NCI-H1436 (cell line): ENCODE results near the gene BCAS3.
"Not testable (repeated sequence)": the region's sequence is repeated elsewhere in the genome, so short reads cannot be mapped to it uniquely, and the experiment has no call there.

Experiments
- DNase-seq: peaks from one replicate; lab custom pipeline; 2025; lab: John Stamatoyannopoulos, UW

BCAS3 gene

DNA sequence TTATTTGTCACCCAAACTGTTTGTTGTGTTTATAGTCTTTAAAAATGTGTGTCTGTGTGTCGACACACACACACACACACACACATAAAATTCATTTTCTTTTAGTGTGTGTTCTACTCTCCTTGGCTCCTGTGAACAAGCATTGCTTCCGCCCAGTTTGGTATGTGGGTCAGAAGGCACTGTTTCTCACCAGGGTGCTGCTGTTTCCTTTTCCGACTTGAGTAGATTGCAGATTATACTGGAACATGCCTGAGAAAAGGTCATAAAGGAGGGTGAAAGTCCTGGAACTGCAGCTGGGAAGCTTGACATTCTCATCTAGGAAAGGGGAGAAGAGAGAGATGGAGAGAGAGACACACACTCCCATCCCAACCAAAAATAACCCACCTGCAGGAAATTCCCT is 330.3 kb downstream of the BCAS3 start:
- DNase-seq: no peak

DNA sequence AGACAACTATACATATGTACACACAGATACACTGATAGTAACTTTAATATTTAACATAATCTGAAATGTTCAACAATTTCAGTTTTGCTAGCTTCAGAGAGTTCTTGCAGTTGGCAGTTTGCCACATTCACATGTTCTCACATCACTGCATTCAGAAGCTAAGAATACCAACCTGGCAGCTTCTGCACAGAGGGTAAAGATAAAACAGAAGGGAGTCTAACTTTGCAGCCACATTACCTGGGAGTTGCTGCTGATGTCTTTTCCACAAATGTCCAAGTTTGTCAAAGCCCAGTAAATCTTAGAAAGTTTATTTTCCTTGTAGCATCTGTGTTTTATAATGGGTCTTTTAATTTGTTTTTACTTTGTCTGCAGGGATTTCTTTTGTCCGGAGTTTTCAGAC is 332.0 kb downstream of the BCAS3 start:
- DNase-seq: no peak

DNA sequence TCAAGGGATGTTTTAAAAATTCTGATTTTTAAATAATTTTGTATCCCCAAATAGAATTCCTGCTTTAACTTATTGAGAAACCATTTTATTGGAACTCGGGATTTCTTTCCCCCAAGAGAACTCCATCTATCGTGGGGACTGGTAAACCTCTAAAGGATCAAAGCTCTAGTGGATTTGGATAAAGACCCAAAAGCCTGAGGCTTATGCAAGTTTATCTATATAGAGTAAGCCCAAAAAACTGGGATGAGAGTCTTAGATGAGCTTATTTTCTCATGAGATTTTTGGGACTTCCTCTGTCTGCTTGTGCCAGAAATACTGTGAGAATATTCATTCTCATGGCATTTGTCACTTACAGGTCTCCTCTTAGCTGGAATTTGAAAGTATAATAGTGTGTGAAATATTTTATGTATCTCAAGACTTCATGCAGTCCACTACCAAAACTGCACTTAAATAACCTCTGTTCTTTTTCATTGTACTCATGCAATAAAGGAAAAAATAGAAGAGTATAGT is 333.1 kb downstream of the BCAS3 start:
- no peak for DNase-seq

DNA sequence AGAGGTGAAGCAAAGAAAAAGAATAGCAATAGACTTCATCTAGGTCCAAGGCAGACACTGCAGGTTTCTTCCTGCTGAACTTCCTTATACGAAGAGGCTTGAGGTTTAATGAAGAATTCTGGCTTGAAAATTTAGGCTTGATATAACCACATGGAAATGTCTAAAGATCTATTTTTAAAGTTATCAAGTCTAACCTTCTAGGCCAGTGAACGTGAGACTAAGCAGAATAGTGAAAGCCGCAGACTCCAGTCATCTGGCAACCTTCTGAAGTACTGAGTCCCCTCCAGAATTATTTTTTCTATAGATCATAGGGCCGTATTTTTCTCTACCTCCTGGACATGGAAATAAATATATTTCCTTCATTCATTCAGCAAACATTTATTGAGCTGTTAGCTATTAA is 333.6 kb downstream of the BCAS3 start:
- DNase-seq: no peak

DNA sequence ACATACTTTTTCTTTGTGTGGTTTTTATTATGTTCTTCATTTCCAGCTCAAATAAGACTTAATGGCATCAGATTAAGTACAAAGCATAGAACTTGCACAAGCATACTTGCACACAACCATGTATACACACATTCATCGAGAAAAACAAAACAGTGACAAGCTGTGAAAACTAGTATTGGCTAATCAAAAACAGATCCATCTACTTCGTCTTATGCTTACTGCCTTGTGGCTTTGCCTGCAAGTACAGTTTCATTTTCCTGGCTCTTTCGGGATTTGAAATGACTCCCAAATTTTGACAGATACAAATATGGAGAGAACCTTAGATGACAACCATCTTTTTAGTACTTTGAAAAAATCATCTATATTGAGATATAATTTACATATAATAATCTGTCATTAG is 338.3 kb downstream of the BCAS3 start:
- DNase-seq: no peak

DNA sequence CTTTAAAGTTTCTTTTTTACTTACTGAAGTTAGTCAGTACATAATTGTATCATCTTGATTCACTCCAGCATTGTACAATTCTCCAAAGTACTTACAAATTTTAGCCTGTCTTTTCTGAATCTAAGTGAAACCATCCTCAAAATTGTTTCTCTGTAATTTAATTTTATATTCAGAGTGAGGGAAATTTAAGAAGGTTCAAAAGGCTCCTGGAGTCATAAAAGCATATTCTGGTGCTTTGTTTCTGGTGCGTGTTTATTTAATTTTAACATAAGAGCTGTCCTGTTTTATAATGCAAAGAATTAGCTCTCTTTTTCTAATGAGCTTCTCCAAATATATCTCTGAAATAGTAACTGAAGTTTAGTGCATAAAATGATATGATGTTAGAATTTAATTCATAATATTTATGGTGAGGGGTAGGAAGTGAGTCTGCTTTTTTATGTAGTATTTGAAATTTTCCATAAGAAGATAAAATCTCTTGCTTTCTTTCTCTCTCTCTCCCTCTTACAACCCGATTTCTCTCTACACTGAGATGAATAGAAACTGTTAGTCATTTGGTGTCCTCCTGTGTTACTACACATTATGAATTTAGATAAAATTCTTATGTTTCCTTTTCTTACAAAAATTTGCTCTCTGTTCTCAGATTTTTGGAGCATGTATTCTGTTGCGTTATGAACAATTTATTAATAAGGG is 339.8 kb downstream of the BCAS3 start:
- DNase-seq: no peak

DNA sequence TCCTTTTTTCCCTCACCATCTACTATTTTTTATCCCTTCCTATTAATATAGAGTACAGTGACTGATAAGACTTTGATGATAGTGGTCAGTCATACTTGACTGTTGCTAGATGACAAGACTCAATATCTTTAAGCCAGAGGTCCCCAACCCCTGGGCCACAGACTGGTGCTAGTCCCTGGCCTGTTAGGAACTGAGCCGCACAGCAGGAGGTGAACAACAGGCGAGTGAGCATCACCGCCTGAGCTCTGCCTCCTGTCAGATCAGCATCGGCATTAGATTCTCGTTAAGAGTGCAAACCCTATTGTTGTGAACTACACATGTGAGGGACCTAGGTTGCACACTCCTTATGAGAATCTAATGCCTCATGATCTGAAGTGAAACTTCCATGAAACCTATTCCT is 341.3 kb downstream of the BCAS3 start:
- no peak for DNase-seq

DNA sequence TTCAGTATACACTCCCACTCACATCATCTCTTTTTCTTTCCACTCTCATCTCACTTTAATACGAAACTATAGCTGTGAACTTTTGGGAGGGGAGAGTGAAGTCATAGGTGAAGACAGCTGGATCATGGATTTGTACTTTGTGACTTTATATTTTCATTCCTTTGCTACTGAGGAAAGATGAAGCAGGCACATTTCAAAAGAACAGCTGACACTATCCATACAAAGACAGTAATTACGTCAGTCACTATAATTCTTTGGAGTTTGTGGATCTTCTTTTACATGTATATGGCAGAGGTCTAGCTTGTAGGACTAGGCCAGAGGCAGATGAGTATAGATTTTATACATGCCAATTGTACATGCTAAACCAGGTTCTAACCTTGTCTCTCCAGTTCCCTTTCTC is 346.3 kb downstream of the BCAS3 start:
- DNase-seq: no peak

DNA sequence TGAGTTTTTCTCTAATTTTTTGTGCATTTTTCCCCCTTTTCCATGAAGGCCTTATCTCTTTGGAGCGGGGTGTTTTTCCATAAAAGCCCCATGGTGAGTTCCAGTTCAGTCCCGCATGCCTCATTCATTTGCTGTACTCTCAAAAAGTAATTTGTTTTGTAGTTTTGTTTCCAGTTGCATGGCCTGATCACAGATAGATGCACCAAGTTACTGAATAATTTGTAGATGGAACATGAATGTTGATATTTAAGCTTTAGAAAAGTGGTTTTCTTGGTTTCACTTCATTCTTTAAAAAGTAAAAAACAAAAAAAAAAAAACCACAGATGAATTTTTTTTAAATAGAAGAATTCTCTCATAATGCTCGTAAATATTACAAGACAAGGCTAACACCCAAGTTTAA is 349.2 kb downstream of the BCAS3 start:
- no peak for DNase-seq

DNA sequence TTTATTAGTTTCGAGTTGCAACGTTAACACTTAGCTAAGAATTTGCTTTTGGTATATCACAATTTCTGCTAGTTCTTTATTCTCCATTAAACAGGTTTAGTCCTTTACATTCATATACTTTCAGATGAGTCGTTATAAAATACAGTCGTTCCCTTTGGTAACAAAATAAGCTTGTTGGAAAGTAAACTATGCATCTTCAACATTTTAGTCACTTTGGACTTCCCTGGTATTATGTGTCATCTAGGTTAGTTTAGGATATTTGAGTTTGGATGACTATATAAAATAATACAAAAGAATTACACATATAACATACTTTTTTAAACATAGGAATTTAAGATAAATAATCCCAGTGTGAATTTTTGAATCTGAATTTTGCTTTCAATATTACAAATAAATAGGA is 351.5 kb downstream of the BCAS3 start:
- DNase-seq: no peak

DNA sequence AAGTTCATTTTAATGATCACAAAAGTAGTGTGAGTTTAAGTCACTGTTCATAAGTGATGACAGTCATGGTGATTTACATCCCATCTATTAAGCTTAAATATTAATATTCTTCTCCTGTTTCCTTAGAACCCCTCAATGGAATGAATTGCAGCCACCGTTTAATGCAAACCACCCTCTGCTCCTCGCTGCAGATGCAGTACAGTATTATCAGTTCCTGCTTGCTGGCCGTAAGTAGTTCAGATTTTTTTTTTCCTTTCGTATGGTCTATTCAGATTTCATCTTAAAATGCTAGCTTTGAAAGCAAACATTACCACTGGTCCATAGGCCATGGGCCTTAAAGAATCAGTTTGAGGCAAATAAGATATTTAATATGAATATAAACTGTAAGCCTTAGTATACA is 363.0 kb downstream of the BCAS3 start:
- no peak for DNase-seq

DNA sequence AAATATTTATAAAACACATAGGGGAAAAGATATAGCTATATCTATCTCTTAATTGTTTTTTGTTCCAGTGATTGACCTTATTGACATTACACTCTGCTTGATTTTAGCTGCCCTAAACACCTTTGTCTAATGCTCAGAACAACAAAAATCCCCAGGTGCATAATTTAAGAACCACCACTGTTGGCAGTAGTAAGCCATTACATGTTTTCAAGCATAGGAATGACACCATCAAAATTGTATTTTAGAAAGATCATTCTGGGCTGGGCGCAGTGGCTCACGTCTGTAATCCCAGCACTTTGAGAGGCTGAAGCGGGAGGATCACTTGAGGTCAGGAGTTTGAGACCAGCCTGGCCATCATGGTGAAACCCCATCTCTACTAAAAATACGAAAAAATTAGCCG is 364.7 kb downstream of the BCAS3 start:
- DNase-seq: not testable (repeated sequence)

DNA sequence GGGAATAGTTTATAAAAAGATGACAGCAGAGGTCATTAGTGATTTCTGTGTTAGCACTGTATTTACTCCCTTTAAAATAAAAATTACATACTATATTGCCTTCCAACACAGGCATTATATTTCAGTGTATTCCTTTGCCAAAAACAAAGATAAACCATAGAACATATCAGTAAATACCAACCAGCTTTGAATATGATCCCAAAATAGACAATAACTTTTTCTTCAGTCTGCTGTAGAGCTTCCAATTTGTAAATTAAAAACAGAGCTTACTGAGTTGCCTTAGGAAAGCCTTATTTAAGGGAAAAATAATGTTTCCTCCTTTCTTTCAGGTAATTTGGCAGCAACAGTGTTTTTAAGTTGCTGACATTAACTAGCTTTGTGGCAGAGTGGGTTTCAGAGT is 369.9 kb downstream of the BCAS3 start:
- no peak for DNase-seq

DNA sequence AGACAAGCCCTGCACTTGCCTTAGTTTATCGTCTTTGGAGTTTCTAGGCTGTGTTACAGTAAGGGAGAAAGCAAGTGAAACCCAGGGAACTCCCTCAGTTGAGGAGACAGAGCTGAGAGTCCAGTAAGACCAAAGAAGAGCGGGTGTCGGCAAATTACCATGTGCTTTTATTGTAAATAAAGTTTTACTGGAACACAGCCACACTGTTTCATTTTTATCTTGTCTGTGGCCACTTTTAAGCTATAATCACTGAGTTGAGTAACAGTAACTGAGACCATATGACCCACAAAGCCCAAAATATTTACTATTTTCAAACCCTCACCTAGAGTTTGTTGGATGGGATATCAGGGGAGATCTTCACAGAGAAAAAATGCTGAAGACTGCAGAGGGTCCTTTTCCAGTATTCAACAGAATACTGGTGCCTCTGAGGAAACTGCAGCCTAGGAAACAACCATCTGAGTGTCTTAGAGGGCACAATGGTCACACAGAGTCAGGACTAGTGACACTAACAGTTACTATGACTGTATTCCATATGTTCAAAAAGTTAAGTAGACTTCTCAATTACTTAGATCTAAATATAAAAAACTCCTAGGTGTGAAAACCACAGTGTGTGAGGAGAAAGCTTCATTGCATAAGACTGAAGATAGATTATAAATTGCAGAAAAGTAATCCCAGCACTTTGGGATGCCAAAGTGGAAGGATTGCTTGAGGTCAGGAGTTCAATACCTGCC is 370.9 kb downstream of the BCAS3 start:
- DNase-seq: no peak

DNA sequence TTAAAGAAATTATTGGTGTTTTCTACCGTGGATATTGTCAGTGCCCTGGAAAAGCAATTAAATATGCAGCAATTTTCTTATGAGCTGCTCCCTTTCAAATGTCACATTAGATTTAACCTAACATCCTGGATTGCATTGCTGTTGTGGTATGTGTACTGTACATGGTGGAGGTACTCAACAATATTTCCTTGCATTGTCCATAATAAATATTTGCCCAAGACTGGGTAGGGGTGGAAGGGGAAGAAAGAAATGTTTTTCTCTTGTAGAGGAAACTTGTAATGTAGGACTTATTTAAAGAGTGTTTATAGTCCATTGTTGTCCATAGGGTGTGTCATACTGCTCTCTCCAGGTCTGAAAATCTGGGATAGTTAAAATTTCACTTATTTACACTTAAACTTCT is 375.8 kb downstream of the BCAS3 start:
- DNase-seq: no peak

DNA sequence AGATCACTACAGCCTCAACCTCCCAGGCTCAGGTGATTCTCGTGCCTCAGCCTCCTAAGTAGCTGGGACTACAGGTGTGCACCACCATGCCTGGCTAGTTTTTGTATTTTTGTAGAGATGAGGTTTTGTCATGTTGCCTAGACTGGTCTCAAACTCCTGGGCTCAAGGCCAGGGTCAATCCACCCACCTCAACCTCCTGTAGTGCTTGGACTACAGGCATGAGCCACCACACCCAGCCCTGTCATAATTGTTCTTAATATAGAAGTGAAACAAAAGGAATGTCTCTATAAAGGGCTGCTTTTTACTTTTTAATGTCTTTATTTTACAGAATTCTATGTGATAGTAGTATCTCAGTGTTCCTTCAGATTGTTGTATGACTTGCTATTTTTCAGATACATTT is 376.8 kb downstream of the BCAS3 start:
- no peak for DNase-seq

DNA sequence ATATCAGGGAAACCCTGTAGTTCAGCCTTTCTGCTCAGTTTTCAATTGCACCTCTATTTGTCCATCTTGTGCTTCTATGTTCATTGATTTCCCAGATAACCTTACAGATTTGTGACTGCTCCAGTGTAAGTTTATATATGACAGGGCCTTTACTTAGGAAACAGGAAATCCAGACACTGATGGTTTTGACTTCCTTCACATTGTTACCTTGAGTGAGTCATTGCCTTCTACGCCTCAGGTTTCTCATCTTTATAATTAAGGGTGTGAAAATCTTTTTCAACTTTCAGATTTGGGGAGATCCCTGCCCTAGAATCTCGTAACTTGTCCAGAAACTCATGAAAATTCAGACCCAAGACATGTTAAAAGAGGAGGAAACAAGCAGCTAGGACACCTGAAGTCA is 379.6 kb downstream of the BCAS3 start:
- no peak for DNase-seq

DNA sequence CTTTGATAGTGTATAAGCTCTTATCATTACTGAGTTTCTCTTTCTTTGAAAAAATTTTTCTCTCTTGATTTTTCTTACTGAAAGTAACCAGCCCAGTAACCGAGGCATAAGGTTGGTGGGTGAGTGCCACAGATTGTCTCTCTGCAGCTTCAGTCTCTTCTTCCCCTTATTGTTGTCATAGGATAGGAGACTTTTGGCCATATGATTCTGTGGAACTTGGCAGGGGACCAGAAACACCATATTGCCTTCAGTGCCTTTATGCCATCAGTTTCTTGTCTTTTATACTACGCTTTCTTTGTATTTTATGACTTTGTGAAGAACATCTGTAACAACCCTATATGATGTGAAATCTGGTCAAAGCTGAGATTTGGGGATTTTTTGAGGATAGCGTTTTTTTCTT is 380.4 kb downstream of the BCAS3 start:
- no peak for DNase-seq

DNA sequence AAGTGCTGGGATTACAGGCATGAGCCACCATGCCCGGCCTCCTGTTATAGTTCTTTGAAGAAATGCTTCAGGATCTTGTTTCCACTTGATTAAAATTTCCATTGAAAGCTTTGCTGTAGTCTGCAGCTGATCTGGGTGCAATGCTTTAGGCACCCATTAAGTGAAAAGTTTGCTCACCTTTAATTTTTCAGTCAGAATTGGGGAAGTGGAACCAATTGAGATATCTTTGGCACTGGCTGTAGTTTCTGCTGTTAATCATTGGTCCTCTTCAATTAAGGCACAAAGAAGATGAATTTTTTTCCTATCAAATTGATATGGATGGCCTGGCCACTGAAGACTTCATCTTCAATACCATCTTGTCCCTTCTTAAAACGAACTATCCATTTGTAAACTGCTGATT is 385.9 kb downstream of the BCAS3 start:
- no peak for DNase-seq

DNA sequence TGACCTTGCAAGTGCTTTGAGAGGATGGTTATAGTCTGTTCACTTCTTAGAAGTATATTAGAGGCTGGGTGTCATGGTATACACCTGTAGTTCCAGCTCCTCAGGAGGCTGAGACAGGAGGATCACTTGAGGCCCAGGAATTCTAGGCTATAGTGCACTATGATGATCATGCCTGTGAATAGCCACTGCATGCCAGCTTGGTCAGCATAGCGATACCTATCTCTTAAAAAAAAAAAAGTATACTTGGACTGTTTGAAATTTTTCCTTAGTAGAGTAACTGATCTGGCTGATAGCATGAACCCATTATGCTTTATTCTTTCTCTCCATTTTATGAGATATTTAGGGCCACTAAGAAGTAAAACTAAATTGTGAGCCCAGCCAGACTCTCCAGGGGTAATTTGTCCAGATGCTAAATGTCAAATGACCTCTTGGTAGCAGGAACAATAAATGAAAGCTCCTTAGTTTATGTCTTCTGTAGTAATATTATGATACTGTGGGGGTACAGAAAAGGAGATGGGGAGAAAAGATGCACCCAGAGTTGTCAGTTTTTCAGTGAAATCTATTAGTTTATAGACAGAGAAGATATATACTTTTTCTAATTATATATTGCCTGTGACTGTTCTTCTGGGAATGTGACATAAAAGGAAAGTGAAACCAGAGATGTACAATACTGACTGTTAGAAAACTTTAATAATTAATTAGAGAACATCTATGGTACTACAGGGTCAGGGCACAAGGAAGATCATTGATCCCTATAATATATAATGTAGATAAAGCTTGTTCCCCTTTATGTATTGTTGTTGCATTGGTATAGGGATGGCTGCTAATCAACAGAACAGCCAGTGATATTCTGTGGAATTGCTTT is 386.7 kb downstream of the BCAS3 start:
- DNase-seq: no peak

DNA sequence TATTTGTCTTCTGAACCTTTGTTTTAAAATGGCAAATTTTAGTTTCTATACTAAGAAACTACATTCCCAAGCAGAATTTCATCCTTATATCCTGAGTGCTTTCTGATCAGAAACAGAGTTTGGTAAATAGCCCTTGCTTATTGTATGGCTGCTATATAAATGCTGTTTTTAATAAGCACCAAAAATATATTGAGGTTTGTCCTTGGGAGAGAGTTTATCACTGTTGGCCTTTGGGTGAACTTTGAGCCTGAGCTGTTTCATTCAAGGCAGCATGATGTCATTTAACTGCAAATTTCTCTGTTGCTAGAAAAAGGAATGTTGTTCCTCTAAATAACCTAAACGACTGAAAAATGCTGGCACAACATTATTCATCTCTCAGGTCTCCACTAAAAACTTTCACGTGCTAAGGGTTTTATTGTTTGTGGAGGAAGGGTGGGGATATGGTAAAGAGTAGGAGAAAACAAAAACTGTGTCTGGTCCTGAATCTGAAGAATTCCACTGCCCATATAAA is 387.7 kb downstream of the BCAS3 start:
- DNase-seq: no peak

DNA sequence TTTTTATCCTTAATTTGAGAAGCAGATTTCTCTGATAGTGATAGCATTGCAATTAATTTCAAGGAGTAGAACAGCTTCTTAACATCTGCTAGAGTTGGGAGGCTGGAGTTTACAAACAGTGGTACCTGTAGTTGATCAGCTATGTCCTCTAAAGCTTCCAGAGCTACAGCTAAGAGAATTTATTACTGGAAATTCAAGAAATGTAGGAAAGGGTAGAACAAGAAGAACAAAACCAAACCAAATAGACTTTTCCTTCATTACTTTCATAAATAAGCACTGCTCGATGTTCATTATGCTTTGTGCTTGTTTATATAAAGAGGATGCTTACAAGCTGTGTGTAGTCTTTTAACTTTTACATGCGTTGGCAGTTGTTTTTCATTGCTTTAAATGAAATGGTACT is 388.4 kb downstream of the BCAS3 start:
- no peak for DNase-seq

DNA sequence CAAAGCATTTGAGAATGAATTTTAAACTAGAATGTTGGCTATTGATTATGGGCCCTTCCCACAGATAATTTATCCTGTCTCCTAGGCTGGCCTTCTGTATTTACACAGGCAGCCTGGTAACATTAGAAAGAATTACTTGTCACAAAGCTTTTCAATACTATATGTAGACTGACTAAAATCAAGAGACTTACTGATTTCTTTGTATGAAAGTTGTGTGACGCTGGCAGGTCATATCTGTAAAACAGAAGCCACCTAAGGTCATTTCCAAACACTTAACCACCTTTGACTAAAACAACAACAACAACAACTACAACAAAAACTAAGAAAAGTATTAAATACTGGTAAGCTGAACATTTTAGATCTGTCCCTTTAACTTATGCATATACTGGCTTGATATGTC is 393.0 kb downstream of the BCAS3 start:
- no peak for DNase-seq
